ENCODE data around the gene BSCL2. TPM values are rescaled to one million over a fixed set of nuclear protein-coding genes. Genes with fewer than 3 reads are reported as not detected.

Gene BSCL2
- total and polyA plus RNA-seq, 2 donors (not counting 1 experiment from before 2014, with no cell fraction given) = 38.5 to 56.3 TPM

- no peak overlapping the region for H3K4me3 Mint-ChIP-seq
- Histone ChIP-seq H3K79me2 (ENCODE audit: control insufficient read depth, insufficient read depth, low read length) (peaks cover 61% of the 10 kb centered on the region), H3K4me1 (ENCODE audit: control insufficient read depth in 2 of 2, insufficient read depth in 2 of 2, low read length in 2 of 2) (peaks cover 28 to 39% of the 10 kb centered on the region in 2 donors), H3K4me3 (ENCODE audit: control extremely low read depth in 1 of 5, extremely low read depth in 1 of 5, insufficient read depth in 1 of 5, low read depth in 2 of 5, low read length in 4 of 5) (no peak overlapping the region), H3K27ac (ENCODE audit: low read length in 2 of 2) (no peak overlapping the region), H4K20me1 (ENCODE audit: control insufficient read depth, insufficient read depth, low read length, poor library complexity, severe bottlenecking) (peaks cover 9% of the 10 kb centered on the region), H3K36me3 (replicated peaks in 1 of 2; ENCODE audit: control extremely low read depth in 1 of 2, control insufficient read depth in 1 of 2, extremely low read depth in 1 of 2, insufficient read depth in 2 of 2, low read length in 1 of 2) (peaks cover 0 to 28% of the 10 kb centered on the region in 2 experiments), H3K27me3 (replicated peaks in 1 of 4; ENCODE audit: control extremely low read depth in 1 of 4, control insufficient read depth in 3 of 4, insufficient read depth in 4 of 4, low read length in 3 of 4) (no peaks in the 10 kb centered on the region), H2AFZ (ENCODE audit: insufficient read depth, low read depth, low read length, poor library complexity, severe bottlenecking) (no peak overlapping the region), H3K4me2 (replicated peaks; ENCODE audit: low read depth, low read length, poor library complexity, severe bottlenecking) (no peak overlapping the region), H3K9me3 (ENCODE audit: control extremely low read depth in 1 of 3, control insufficient read depth in 2 of 3, insufficient read depth in 1 of 3, low read length in 2 of 3) (no peaks in the 10 kb centered on the region), H3K9ac (ENCODE audit: low read length) (no peak overlapping the region)
- no peaks in the 10 kb centered on the region for H3K27me3 Mint-ChIP-seq
- H3K9me3 Mint-ChIP-seq (ENCODE audit: insufficient read depth) = no peaks in the 10 kb centered on the region
- H3K4me1 Mint-ChIP-seq = peaks cover 39% of the 10 kb centered on the region
- TF ChIP-seq, protein P1, sequence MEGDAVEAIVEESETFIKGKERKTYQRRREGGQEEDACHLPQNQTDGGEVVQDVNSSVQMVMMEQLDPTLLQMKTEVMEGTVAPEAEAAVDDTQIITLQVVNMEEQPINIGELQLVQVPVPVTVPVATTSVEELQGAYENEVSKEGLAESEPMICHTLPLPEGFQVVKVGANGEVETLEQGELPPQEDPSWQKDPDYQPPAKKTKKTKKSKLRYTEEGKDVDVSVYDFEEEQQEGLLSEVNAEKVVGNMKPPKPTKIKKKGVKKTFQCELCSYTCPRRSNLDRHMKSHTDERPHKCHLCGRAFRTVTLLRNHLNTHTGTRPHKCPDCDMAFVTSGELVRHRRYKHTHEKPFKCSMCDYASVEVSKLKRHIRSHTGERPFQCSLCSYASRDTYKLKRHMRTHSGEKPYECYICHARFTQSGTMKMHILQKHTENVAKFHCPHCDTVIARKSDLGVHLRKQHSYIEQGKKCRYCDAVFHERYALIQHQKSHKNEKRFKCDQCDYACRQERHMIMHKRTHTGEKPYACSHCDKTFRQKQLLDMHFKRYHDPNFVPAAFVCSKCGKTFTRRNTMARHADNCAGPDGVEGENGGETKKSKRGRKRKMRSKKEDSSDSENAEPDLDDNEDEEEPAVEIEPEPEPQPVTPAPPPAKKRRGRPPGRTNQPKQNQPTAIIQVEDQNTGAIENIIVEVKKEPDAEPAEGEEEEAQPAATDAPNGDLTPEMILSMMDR (IDR thresholded peaks at IDR 0.05) = no peak
- no peak for TF ChIP-seq EZH2 (IDR thresholded peaks at IDR 0.05; ENCODE audit: borderline replicate concordance, insufficient read depth, low read depth, low read length, poor library complexity, severe bottlenecking)
- no peak for ATAC-seq (ENCODE audit: low read depth)
- ChIA-PET POLR2A (interaction anchor here (0.6 kb wide), 1 partner anchor 562 kb away, joined by 5 read pairs; no protein-coding TSS in a partner anchor), CTCF (interaction anchor here (1.0 to 2.0 kb wide), 3 partner anchors 15 to 48 kb away, joined by 3 to 8 read pairs (median 3); partner anchors contain the start of genes C11orf98, CSKMT and MTA2)
- WGBS (ENCODE audit: insufficient coverage) = 90% methylated on average over 11 of the region's 11 CpGs
- intact Hi-C loops (cut with micrococcal nuclease) = no loop called here
- DNase-seq = no peak
- H3K27ac Mint-ChIP-seq = no peak overlapping the region
Observed at GRCh38 chr11:62649486-62649885, 57.7 kb downstream of the BSCL2 start.

DNA sequence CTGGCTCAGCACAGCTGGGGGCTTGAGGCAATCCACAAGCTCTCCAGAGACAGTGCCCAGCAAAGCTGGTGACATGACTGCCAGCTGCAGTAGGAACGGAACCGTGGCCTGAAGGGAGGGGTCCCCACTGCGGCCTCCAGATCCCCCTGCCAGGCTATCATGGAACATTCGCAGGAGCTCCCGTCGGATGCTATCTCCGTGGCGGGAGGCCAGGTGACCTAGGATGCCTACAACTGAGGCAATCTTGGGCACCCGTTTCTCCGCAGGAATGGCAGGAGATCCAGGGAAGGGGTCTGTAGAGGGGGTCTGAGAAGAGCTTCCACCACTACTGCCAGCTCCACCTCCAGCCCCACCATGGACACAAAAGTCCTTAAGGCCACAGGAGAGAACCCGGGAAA is 58.3 kb downstream of the BSCL2 start:
- Mint-ChIP-seq H3K4me1 (peaks cover 37% of the 10 kb centered on the region), H3K4me3 (no peak overlapping the region), H3K9me3 (ENCODE audit: insufficient read depth) (no peaks in the 10 kb centered on the region), H3K27me3 (no peaks in the 10 kb centered on the region), H3K27ac (peak overlapping the region; percentile 15)
- CTCF ChIA-PET = interaction anchor here (0.9 to 1.5 kb wide), 4 partner anchors 16 to 48 kb away, joined by 3 read pairs; partner anchors contain the start of genes C11orf98, CSKMT and MTA2
- peaks cover 67% of the 10 kb centered on the region for H3K79me2 ChIP-seq (ENCODE audit: control insufficient read depth, insufficient read depth, low read length)
- peaks cover 9% of the 10 kb centered on the region for H4K20me1 ChIP-seq (ENCODE audit: control insufficient read depth, insufficient read depth, low read length, poor library complexity, severe bottlenecking)
- no peak overlapping the region for H2AFZ ChIP-seq (ENCODE audit: insufficient read depth, low read depth, low read length, poor library complexity, severe bottlenecking)
- no peak overlapping the region for H3K9ac ChIP-seq (ENCODE audit: low read length)
- H3K27me3 ChIP-seq (replicated peaks in 1 of 4; ENCODE audit: control extremely low read depth in 1 of 4, control insufficient read depth in 3 of 4, insufficient read depth in 4 of 4, low read length in 3 of 4) = no peaks in the 10 kb centered on the region
- POLR2A ChIA-PET = interaction anchor here (1.3 kb wide), 1 partner anchor 23 kb away, joined by 6 read pairs; the partner anchor contains the start of genes LBHD1 and UQCC3
- ATAC-seq (ENCODE audit: low read depth) (no peak), DNase-seq (no peak)
- H3K27ac ChIP-seq (ENCODE audit: low read length in 2 of 2) = no peak overlapping the region
- peaks cover 25 to 34% of the 10 kb centered on the region in 2 donors for H3K4me1 ChIP-seq (ENCODE audit: control insufficient read depth in 2 of 2, insufficient read depth in 2 of 2, low read length in 2 of 2)
- H3K4me2 ChIP-seq (replicated peaks; ENCODE audit: low read depth, low read length, poor library complexity, severe bottlenecking) = no peak overlapping the region
- intact Hi-C loops (cut with micrococcal nuclease) = no loop called here
- 100% methylated on average over 9 of the region's 11 CpGs for WGBS (ENCODE audit: insufficient coverage)
- H3K36me3 ChIP-seq (replicated peaks in 1 of 2; ENCODE audit: control extremely low read depth in 1 of 2, control insufficient read depth in 1 of 2, extremely low read depth in 1 of 2, insufficient read depth in 2 of 2, low read length in 1 of 2) = peaks cover 0 to 32% of the 10 kb centered on the region in 2 experiments
- TF ChIP-seq EZH2 (IDR thresholded peaks at IDR 0.05; ENCODE audit: borderline replicate concordance, insufficient read depth, low read depth, low read length, poor library complexity, severe bottlenecking) = no peak
- TF ChIP-seq, protein P1 (IDR thresholded peaks at IDR 0.05) = no peak
- H3K9me3 ChIP-seq (ENCODE audit: control extremely low read depth in 1 of 3, control insufficient read depth in 2 of 3, insufficient read depth in 1 of 3, low read length in 2 of 3) = no peaks in the 10 kb centered on the region
- no peak overlapping the region for H3K4me3 ChIP-seq (ENCODE audit: control extremely low read depth in 1 of 5, extremely low read depth in 1 of 5, insufficient read depth in 1 of 5, low read depth in 2 of 5, low read length in 4 of 5)
